Measurements from ENCODE around the gene TMEM270.

TMEM270 gene

GRCh38 chr7:73860859-73861258, at the start of gene TMEM270:
Gene TMEM270, plus strand, starts transcription at chr7:73861159. Its CDS starts 36 bp downstream, at chr7:73861195.
- no peak for DNase-seq

- DNase-seq: peak; percentile 77 to 87 (median 84)
Observed at GRCh38 chr7:73811760-73812168, 49.2 kb upstream of the TMEM270 start.

GRCh38 chr7:73812996-73813395, 48.0 kb upstream of the TMEM270 start:
- peak in 1 of 3 donors; percentile 14 for DNase-seq

- DNase-seq: no peak
Observed at GRCh38 chr7:73815436-73815835, 45.5 kb upstream of the TMEM270 start.

- no peak for DNase-seq
Observed at GRCh38 chr7:73817121-73817520, 43.8 kb upstream of the TMEM270 start.

GRCh38 chr7:73820013-73820412, 40.9 kb upstream of the TMEM270 start:
- peak in 1 of 3 donors; percentile 1 for DNase-seq

GRCh38 chr7:73821597-73822285, 39.2 kb upstream of the TMEM270 start:
- peak in 1 of 3 donors; percentile 14 for DNase-seq

- DNase-seq: peak; percentile 27 to 40 (median 32)
Observed at GRCh38 chr7:73822319-73823173, 38.4 kb upstream of the TMEM270 start.

- DNase-seq: no peak
Observed at GRCh38 chr7:73823257-73823656, 37.7 kb upstream of the TMEM270 start.

- DNase-seq: no peak
Observed at GRCh38 chr7:73823873-73824592, 36.9 kb upstream of the TMEM270 start.

GRCh38 chr7:73824986-73825385, 36.0 kb upstream of the TMEM270 start:
- peak in 2 of 3 donors; percentile 10 to 34 for DNase-seq

GRCh38 chr7:73827567-73828106, 33.3 kb upstream of the TMEM270 start:
- no peak for DNase-seq

GRCh38 chr7:73828107-73828803, 32.7 kb upstream of the TMEM270 start:
- DNase-seq: peak; percentile 75 to 81 (median 76)

- no peak for DNase-seq
Observed at GRCh38 chr7:73828972-73829371, 32.0 kb upstream of the TMEM270 start.

- no peak for DNase-seq
Observed at GRCh38 chr7:73829505-73829904, 31.5 kb upstream of the TMEM270 start.

GRCh38 chr7:73829921-73830680, 30.9 kb upstream of the TMEM270 start:
- DNase-seq: no peak

GRCh38 chr7:73830681-73831583, 30.0 kb upstream of the TMEM270 start, which contains the start of gene CLDN4:
Gene CLDN4, plus strand, starts transcription at chr7:73830996. Its CDS starts 206 bp downstream, at chr7:73831202.
- peak; percentile 33 to 46 (median 37) for DNase-seq

- no peak for DNase-seq
Observed at GRCh38 chr7:73831584-73831833, 29.4 kb upstream of the TMEM270 start.

- peak; percentile 71 to 79 (median 75) for DNase-seq
Observed at GRCh38 chr7:73831834-73832651, 28.9 kb upstream of the TMEM270 start.

GRCh38 chr7:73832806-73833205, 28.2 kb upstream of the TMEM270 start:
- no peak for DNase-seq

Measured in suppressor macrophage treated with lipopolysaccharide for 1 hour (primary cell).